WTC11 (cell line): ENCODE data around the gene FBXL2.
A peak's percentile ranks its signal among the peaks of the same experiment; 100 is the strongest.

Source experiments
- CTCF ChIP-seq: fragments of 200-600 bp; IDR thresholded peaks from 2 replicates; pipeline ENCODE4 v1.8.0; 2022; ENCODE audit warnings: antibody characterized with exemption
- ESRRA ChIP-seq: sonication (generic); formaldehyde crosslinking; IDR thresholded peaks from 2 replicates; pipeline ENCODE4 v1.8.1; 2022; ENCODE audit warnings: mild to moderate bottlenecking, missing genetic modification reagents, borderline replicate concordance
- FOXK1 ChIP-seq: sonication (generic); formaldehyde crosslinking; IDR thresholded peaks from 2 replicates; pipeline ENCODE4 v1.8.0; 2022; ENCODE audit warnings: mild to moderate bottlenecking, moderate library complexity, missing genetic modification reagents
- IRF1 ChIP-seq: sonication (generic); formaldehyde crosslinking; IDR thresholded peaks from 2 replicates; pipeline ENCODE4 v1.8.0; 2023; ENCODE audit warnings: missing genetic modification reagents
- JUN ChIP-seq: sonication (generic); formaldehyde crosslinking; IDR thresholded peaks from 2 replicates; pipeline ENCODE4 v1.8.0; 2023; ENCODE audit warnings: mild to moderate bottlenecking, missing genetic modification reagents
- MAX ChIP-seq: sonication (generic); formaldehyde crosslinking; IDR thresholded peaks from 2 replicates; pipeline ENCODE4 v1.8.0; 2022; ENCODE audit warnings: mild to moderate bottlenecking, missing genetic modification reagents
- NR3C1 ChIP-seq: sonication (generic); formaldehyde crosslinking; conservative IDR thresholded peaks from 2 replicates; pipeline ENCODE4 v1.8.1; 2023; ENCODE audit warnings: low read depth, mild to moderate bottlenecking, missing genetic modification reagents
- ZBTB21 ChIP-seq: sonication (generic); formaldehyde crosslinking; IDR thresholded peaks from 2 replicates; pipeline ENCODE4 v1.8.1; 2023; ENCODE audit warnings: mild to moderate bottlenecking, missing genetic modification reagents, borderline replicate concordance
- ZNF232 ChIP-seq: sonication (generic); formaldehyde crosslinking; IDR thresholded peaks from 2 replicates; pipeline ENCODE4 v1.8.0; 2022; ENCODE audit warnings: mild to moderate bottlenecking, missing genetic modification reagents
- ZNF416 ChIP-seq: fragments of 250-450 bp; sonication (Bioruptor Pico); IDR thresholded peaks from 2 replicates; pipeline ENCODE4 v1.9.0; 2021; ENCODE audit warnings: mild to moderate bottlenecking, inconsistent platforms
- ZSCAN18 ChIP-seq: fragments of 250-450 bp; sonication (Bioruptor Pico); IDR thresholded peaks from 2 replicates; pipeline ENCODE4 v2.1.2; 2022; ENCODE audit warnings: mild to moderate bottlenecking, moderate library complexity

- TF ChIP-seq CTCF (peak; percentile 74), FOXK1 (CRISPR knock-in tag) (no peak), IRF1 (no peak), ZBTB21 (no peak), ZNF416 (CRISPR knock-in tag) (no peak), JUN (no peak), ZNF232 (CRISPR knock-in tag) (no peak), NR3C1 (CRISPR knock-in tag) (no peak), MAX (no peak), ZSCAN18 (no peak), ESRRA (CRISPR knock-in tag) (no peak)
Measured at GRCh38 chr3:33372218-33373081, 95.2 kb downstream of the FBXL2 start.
